Mesenchymal stem cell (in vitro differentiated cells and primary cell): ENCODE data around the gene CLDN6.
A peak's percentile ranks its signal among the peaks of the same experiment; 100 is the strongest.

Source experiments
- DNase-seq: peaks from one replicate; pipeline ENCODE4 v3.0.0-alpha.2; 2013
- H2AFZ ChIP-seq: one replicate; pipeline ENCODE4 v1.6.1; 2013; ENCODE audit warnings: low read depth, mild to moderate bottlenecking, control low read depth, inconsistent platforms, low read length, moderate library complexity
- H2AK5ac ChIP-seq: 2 replicates; pipeline ENCODE4 v1.6.1; 2013; ENCODE audit warnings: low read length, moderate library complexity, mild to moderate bottlenecking, inconsistent platforms; ENCODE audit not compliant: severe bottlenecking
- H2BK120ac ChIP-seq: one replicate; pipeline ENCODE4 v1.6.1; 2013; ENCODE audit warnings: low read depth, mild to moderate bottlenecking, inconsistent platforms, low read length, moderate library complexity
- H2BK12ac ChIP-seq, 2 experiments: one replicate each; pipeline ENCODE4 v1.6.1; 2013; ENCODE audit warnings: inconsistent platforms in 2 of 2, low read length in 2 of 2, mild to moderate bottlenecking in 2 of 2, moderate library complexity in 2 of 2, control low read depth in 1 of 2
- H2BK15ac ChIP-seq: one replicate; pipeline ENCODE4 v1.6.1; 2013; ENCODE audit warnings: mild to moderate bottlenecking, low read depth, inconsistent platforms; ENCODE audit not compliant: poor library complexity, severe bottlenecking
- H2BK5ac ChIP-seq: 2 replicates; pipeline ENCODE4 v1.6.1; 2013; ENCODE audit warnings: low read depth, mild to moderate bottlenecking, low read length, control low read depth, inconsistent platforms; ENCODE audit not compliant: poor library complexity, severe bottlenecking
- H3K14ac ChIP-seq, 2 experiments: one replicate each; pipeline ENCODE4 v1.6.1; 2013; ENCODE audit warnings: inconsistent platforms in 2 of 2, low read length in 2 of 2, control low read depth in 1 of 2, mild to moderate bottlenecking in 1 of 2, moderate library complexity in 1 of 2
- H3K18ac ChIP-seq, 2 experiments: one replicate each; pipeline ENCODE4 v1.6.1; 2013; ENCODE audit warnings: inconsistent platforms in 2 of 2, low read length in 2 of 2, control low read depth in 1 of 2, low read depth in 1 of 2, mild to moderate bottlenecking in 1 of 2
- H3K23ac ChIP-seq, 2 experiments: one replicate each; pipeline ENCODE4 v1.6.1; 2013; ENCODE audit warnings: inconsistent platforms in 2 of 2, low read length in 2 of 2, mild to moderate bottlenecking in 2 of 2, moderate library complexity in 2 of 2, control low read depth in 1 of 2
- H3K27ac ChIP-seq: 2 replicates; pipeline ENCODE4 v1.5.1; 2013; ENCODE audit warnings: mild to moderate bottlenecking, moderate library complexity, low read length, control low read depth, inconsistent platforms; ENCODE audit not compliant: poor library complexity, severe bottlenecking
- H3K27me3 ChIP-seq, 2 experiments: 2 replicates each; pipeline versions ENCODE4 v1.6.1 to v1.7.0; 2013; ENCODE audit warnings: low read length in 2 of 2, mild to moderate bottlenecking in 2 of 2, moderate library complexity in 2 of 2, control low read depth in 1 of 2, inconsistent platforms in 1 of 2; ENCODE audit not compliant: control insufficient read depth in 1 of 2, insufficient read depth in 1 of 2
- H3K36me3 ChIP-seq, 2 experiments: 2 replicates each; pipeline versions ENCODE4 v1.6.1 to v1.7.0; 2013; ENCODE audit warnings: low read length in 2 of 2, control low read depth in 1 of 2, inconsistent platforms in 1 of 2, low read depth in 1 of 2, mild to moderate bottlenecking in 1 of 2; ENCODE audit not compliant: insufficient read depth in 2 of 2, control insufficient read depth in 1 of 2
- H3K4ac ChIP-seq, 2 experiments: one replicate each; pipeline ENCODE4 v1.6.1; 2013; ENCODE audit warnings: inconsistent platforms in 2 of 2, low read length in 2 of 2, mild to moderate bottlenecking in 2 of 2, moderate library complexity in 2 of 2, control low read depth in 1 of 2, low read depth in 1 of 2
- H3K4me1 ChIP-seq: 2 replicates; pipeline ENCODE4 v1.6.1; 2013; ENCODE audit warnings: low read depth, low read length, control low read depth; ENCODE audit not compliant: control insufficient read depth, insufficient read depth
- H3K4me2 ChIP-seq: 2 replicates; pipeline ENCODE4 v1.6.1; 2013; ENCODE audit warnings: low read length, mild to moderate bottlenecking, inconsistent platforms; ENCODE audit not compliant: poor library complexity, severe bottlenecking
- H3K4me3 ChIP-seq, 2 experiments: 2 replicates each; pipeline versions ENCODE4 v1.5.1 to v1.7.0; 2013; ENCODE audit warnings: low read length in 2 of 2, mild to moderate bottlenecking in 2 of 2, control low read depth in 1 of 2, low read depth in 1 of 2; ENCODE audit not compliant: insufficient read depth in 1 of 2
- H3K79me1 ChIP-seq: replicated peaks from 2 replicates; pipeline ENCODE4 v1.6.1; 2013; ENCODE audit warnings: mild to moderate bottlenecking, control low read depth, low read length, inconsistent platforms; ENCODE audit not compliant: poor library complexity, severe bottlenecking
- H3K9ac ChIP-seq: 2 replicates; pipeline ENCODE4 v1.7.0; 2013; ENCODE audit warnings: mild to moderate bottlenecking, low read length, moderate library complexity
- H3K9me3 ChIP-seq: 2 replicates; pipeline ENCODE4 v1.7.0; 2013; ENCODE audit warnings: mild to moderate bottlenecking, low read length; ENCODE audit not compliant: control insufficient read depth
- H4K8ac ChIP-seq: one replicate; pipeline ENCODE4 v1.6.1; 2013; ENCODE audit warnings: inconsistent platforms, mild to moderate bottlenecking, low read length, moderate library complexity
- H4K91ac ChIP-seq: one replicate; pipeline ENCODE4 v1.6.1; 2013; ENCODE audit warnings: mild to moderate bottlenecking, low read length, inconsistent platforms
- WGBS: methylation state at CpG from one replicate; pipeline ENCODE4 v1.1.7; 2013; ENCODE audit warnings: mixed read lengths; 5-methylcytosine and 5-hydroxymethylcytosine counted together

CLDN6 gene

GRCh38 chr16:2971985-2972784 is 45.8 kb downstream of the CLDN6 start:
- H3K9me3 ChIP-seq = no peaks in the 10 kb centered on the region
- H2BK120ac ChIP-seq = no peak overlapping the region
- H2BK5ac ChIP-seq = no peak overlapping the region
- no peak overlapping the region for H3K23ac ChIP-seq
- no peak overlapping the region for H2BK12ac ChIP-seq
- DNase-seq = no peak
- no peak overlapping the region for H4K8ac ChIP-seq
- H3K27me3 ChIP-seq = peaks cover 6 to 17% of the 10 kb centered on the region in 2 experiments
- H3K79me1 ChIP-seq = peaks cover 12% of the 10 kb centered on the region
- no peak overlapping the region for H3K27ac ChIP-seq
- H3K4ac ChIP-seq = no peak overlapping the region
- no peak overlapping the region for H2AFZ ChIP-seq
- H2AK5ac ChIP-seq = no peak overlapping the region
- H4K91ac ChIP-seq = no peak overlapping the region
- peaks cover 0 to 49% of the 10 kb centered on the region in 2 experiments for H3K36me3 ChIP-seq
- no peak overlapping the region for H3K4me2 ChIP-seq
- H2BK15ac ChIP-seq = no peak overlapping the region
- H3K14ac ChIP-seq = no peak overlapping the region
- H3K4me1 ChIP-seq = peaks cover 37% of the 10 kb centered on the region
- 91% methylated on average over 15 of the region's 15 CpGs for WGBS
- no peak overlapping the region for H3K4me3 ChIP-seq
- H3K9ac ChIP-seq = no peak overlapping the region
- H3K18ac ChIP-seq = no peak overlapping the region

- Histone ChIP-seq H4K8ac (no peak overlapping the region), H3K4ac (no peak overlapping the region), H3K9me3 (no peaks in the 10 kb centered on the region), H2BK5ac (no peak overlapping the region), H3K4me3 (no peak overlapping the region), H3K23ac (no peak overlapping the region), H3K27me3 (peaks cover 10 to 23% of the 10 kb centered on the region in 2 experiments), H3K4me1 (peaks cover 40% of the 10 kb centered on the region), H4K91ac (no peak overlapping the region), H3K36me3 (peaks cover 0 to 45% of the 10 kb centered on the region in 2 experiments), H3K79me1 (peaks cover 11% of the 10 kb centered on the region), H3K18ac (no peak overlapping the region), H2BK15ac (no peak overlapping the region), H3K9ac (no peak overlapping the region), H3K4me2 (no peak overlapping the region), H2BK12ac (peak overlapping the region in 1 of 2 experiments; percentile 33), H2BK120ac (no peak overlapping the region), H2AFZ (no peak overlapping the region), H3K27ac (no peak overlapping the region), H3K14ac (no peak overlapping the region), H2AK5ac (no peak overlapping the region)
- DNase-seq = no peak
- 96% methylated on average over 35 of the region's 35 CpGs for WGBS
These were observed 46.6 kb downstream of the CLDN6 start for GRCh38 chr16:2971134-2971984.

DNA sequence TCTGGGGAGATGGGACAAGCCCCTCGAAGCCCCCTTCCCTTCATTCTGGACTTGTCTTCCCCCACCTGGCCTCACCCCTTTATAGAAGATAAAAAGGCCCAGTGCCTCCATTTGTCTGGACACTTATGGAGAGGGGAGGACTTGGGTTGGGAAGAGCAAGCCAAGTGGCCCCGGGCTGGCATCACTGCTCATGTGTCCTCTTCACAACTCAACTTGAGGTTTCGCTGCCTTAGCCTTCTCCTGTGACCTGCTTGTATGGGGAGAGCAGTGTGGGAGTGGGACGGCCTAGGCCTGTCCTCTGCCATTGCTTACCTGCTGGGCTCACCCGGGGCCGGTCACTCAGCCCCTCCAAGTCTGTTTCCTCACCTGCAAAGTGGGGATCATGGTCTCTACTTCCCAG is 47.4 kb downstream of the CLDN6 start:
- Histone ChIP-seq H3K14ac (no peak overlapping the region), H3K36me3 (peaks cover 0 to 39% of the 10 kb centered on the region in 2 experiments), H2AK5ac (no peak overlapping the region), H2BK12ac (no peak overlapping the region), H3K4me3 (peak overlapping the region in 1 of 2 experiments; percentile 80), H2BK120ac (no peak overlapping the region), H2BK5ac (peak overlapping the region; percentile 45), H4K8ac (no peak overlapping the region), H4K91ac (no peak overlapping the region), H3K9ac (no peak overlapping the region), H3K79me1 (peaks cover 11% of the 10 kb centered on the region), H3K9me3 (no peaks in the 10 kb centered on the region), H3K4ac (no peak overlapping the region), H3K23ac (no peak overlapping the region), H3K4me2 (peak overlapping the region; percentile 100), H2AFZ (no peak overlapping the region), H3K18ac (no peak overlapping the region), H3K27ac (no peak overlapping the region), H2BK15ac (peak overlapping the region; percentile 19), H3K27me3 (peaks cover 18 to 31% of the 10 kb centered on the region in 2 experiments), H3K4me1 (peaks cover 41% of the 10 kb centered on the region)
- WGBS = 90% methylated on average over 5 of the region's 6 CpGs
- no peak for DNase-seq
